SJCRH30 (cell line): ENCODE measurements around the gene PROM2. TPM values are rescaled to one million over a fixed set of nuclear protein-coding genes. Genes with fewer than 3 reads are reported as not detected.

Source experiments
- DNase-seq, 2 experiments: peaks; one replicate each; pipeline ENCODE4 v3.0.0-alpha.2; 2015 to 2020
- H3K27ac ChIP-seq: fragments of 250-450 bp; sonication (Bioruptor Pico); 2 replicates; pipeline ENCODE4 v1.5.1; 2020; ENCODE audit warnings: mild to moderate bottlenecking, moderate library complexity
- H3K27me3 ChIP-seq: fragments of 250-450 bp; sonication (Bioruptor Pico); 2 replicates; pipeline ENCODE4 v1.5.1; 2020; ENCODE audit warnings: mild to moderate bottlenecking, moderate library complexity
- H3K36me3 ChIP-seq: fragments of 250-450 bp; sonication (Bioruptor Pico); 2 replicates; pipeline ENCODE4 v1.5.1; 2020; ENCODE audit warnings: mild to moderate bottlenecking, moderate library complexity
- H3K4me1 ChIP-seq: fragments of 250-450 bp; sonication (Bioruptor Pico); 2 replicates; pipeline ENCODE4 v1.5.1; 2020; ENCODE audit warnings: mild to moderate bottlenecking, moderate library complexity
- H3K4me3 ChIP-seq: fragments of 250-450 bp; sonication (Bioruptor Pico); 2 replicates; pipeline ENCODE4 v1.5.1; 2020; ENCODE audit warnings: mild to moderate bottlenecking, moderate library complexity
- H3K9me3 ChIP-seq: fragments of 250-450 bp; sonication (Bioruptor Pico); replicated peaks from 2 replicates; pipeline ENCODE4 v1.5.1; 2020; ENCODE audit warnings: mild to moderate bottlenecking, moderate library complexity
- total RNA-seq: library from RNA; depleted of rRNA; stranded (reverse); fragments of >200 nt; shearing (Covaris generic); gene quantifications from 2 replicates; pipeline ENCODE4 v1.2.3, GENCODE V29; 2014

The PROM2 gene
- total RNA-seq, 1 experiment from 2014 or later = 0.57 TPM

DNA sequence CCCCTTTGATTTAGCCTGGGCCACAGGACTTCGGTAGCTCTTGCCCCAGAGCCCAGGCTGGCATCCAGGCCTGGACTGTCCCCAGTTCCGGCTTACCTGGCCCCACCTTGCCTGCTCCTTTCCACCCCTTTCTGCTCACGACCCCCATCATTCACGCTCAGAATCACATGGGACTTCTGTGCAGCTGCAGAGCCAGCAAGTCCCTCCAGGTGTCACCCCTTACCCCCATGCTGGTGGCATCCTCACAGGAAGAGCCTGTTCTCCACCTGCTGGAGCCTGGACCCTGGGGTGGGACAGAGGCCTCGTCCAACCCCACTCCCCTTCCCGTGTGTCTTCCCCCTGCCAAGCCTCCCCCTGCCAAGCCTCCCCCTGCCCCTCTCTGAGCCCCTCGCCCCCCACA, 15.0 kb downstream of the PROM2 start:
- H3K27me3 ChIP-seq = no peaks in the 10 kb centered on the region
- no peak overlapping the region for H3K4me3 ChIP-seq
- no peak overlapping the region for H3K27ac ChIP-seq
- H3K36me3 ChIP-seq = no peaks in the 10 kb centered on the region
- peaks cover 4% of the 10 kb centered on the region; the same call in 1 of the 2 replicates for H3K9me3 ChIP-seq
- no peak for DNase-seq
- H3K4me1 ChIP-seq = no peaks in the 10 kb centered on the region

DNA sequence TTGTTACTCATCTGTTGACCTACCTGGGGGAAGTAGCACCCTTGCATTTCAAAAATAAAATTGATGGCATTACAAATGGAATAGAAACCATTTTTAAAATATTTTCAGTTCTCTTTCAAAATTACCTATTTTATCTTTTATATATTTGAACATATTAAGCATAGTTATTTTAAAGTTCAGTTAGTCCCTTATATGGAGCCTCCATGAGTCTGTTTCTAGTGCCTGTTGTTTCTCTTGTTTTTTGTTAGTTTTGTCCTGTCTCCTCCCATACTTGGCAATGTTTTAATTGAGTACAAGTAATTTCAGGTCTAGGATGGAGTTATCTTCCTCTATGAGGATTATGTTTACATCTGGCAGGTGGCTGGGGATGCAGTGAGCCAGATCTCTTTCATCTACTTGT, 17.0 kb downstream of the PROM2 start:
- no peak overlapping the region for H3K4me3 ChIP-seq
- no peaks in the 10 kb centered on the region for H3K36me3 ChIP-seq
- no peaks in the 10 kb centered on the region for H3K4me1 ChIP-seq
- DNase-seq = no peak
- H3K27me3 ChIP-seq = no peaks in the 10 kb centered on the region
- no peak overlapping the region for H3K27ac ChIP-seq
- H3K9me3 ChIP-seq = peaks cover 4% of the 10 kb centered on the region; the same call in 1 of the 2 replicates

GRCh38 chr2:95292623-95293260, 18.5 kb downstream of the PROM2 start:
- H3K4me1 ChIP-seq = no peaks in the 10 kb centered on the region
- peaks cover 4% of the 10 kb centered on the region; the same call in 1 of the 2 replicates for H3K9me3 ChIP-seq
- no peak overlapping the region for H3K27ac ChIP-seq
- H3K27me3 ChIP-seq = 0 out of 2 replicates have a peak, but pooled peaks cover 2% of the 10 kb centered on the region
- H3K36me3 ChIP-seq = no peaks in the 10 kb centered on the region
- no peak overlapping the region for H3K4me3 ChIP-seq
- no peak for DNase-seq

- Histone ChIP-seq H3K9me3 (peaks cover 4% of the 10 kb centered on the region; the same call in 1 of the 2 replicates), H3K27me3 (0 out of 2 replicates have a peak, but pooled peaks cover 4% of the 10 kb centered on the region), H3K27ac (no peak overlapping the region), H3K4me3 (no peak overlapping the region), H3K36me3 (no peaks in the 10 kb centered on the region), H3K4me1 (no peaks in the 10 kb centered on the region)
- no peak for DNase-seq
Observed at GRCh38 chr2:95294579-95295250, 20.5 kb downstream of the PROM2 start.

DNA sequence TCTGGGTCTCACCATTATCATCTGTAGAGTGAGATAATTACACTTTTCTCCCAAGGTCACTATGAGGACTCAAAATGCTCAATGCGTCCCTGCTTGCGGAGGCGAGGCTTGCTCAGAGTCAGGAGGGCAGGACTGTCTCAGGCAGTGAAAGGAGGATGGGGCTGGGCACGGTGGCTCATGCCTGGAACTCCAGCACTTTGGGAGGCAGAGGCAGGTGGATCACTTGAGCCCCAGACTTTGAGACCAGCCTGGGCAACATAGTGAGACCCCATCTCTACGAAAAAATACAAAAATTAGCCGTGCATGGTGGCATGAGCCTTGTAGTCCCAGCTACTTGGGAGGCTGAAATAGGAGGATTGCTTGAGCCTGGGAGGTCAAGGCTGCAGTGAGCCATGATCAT, 21.1 kb downstream of the PROM2 start:
- Histone ChIP-seq H3K27ac (no peak overlapping the region), H3K9me3 (peaks cover 4% of the 10 kb centered on the region; the same call in 1 of the 2 replicates), H3K27me3 (0 out of 2 replicates have a peak, but pooled peaks cover 4% of the 10 kb centered on the region), H3K36me3 (no peaks in the 10 kb centered on the region), H3K4me1 (no peaks in the 10 kb centered on the region), H3K4me3 (no peak overlapping the region)
- no peak for DNase-seq

DNA sequence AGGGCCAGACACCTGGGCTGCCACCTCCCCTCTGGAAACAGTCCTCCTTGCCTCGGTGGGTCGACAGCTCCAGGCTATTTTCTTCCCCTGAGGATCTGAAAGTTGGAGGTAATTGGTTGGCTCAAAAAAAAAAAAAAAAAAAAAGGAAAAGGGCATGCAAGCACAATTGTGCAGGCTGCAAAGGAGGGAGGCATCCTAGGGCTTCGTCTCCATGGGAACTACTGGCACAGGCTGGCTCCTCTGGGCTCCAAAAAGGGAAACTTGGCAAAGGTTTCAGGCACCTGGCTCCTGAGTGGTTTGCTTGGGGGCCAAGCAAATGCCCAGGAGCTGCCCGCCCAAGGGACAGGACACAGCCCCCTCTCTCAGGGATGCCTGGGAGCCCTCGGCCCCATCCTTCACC, 21.8 kb downstream of the PROM2 start:
- Histone ChIP-seq H3K27me3 (0 out of 2 replicates have a peak, but pooled peaks cover 4% of the 10 kb centered on the region), H3K36me3 (no peaks in the 10 kb centered on the region), H3K4me1 (no peaks in the 10 kb centered on the region), H3K9me3 (peaks cover 4% of the 10 kb centered on the region; the same call in 1 of the 2 replicates), H3K4me3 (no peak overlapping the region), H3K27ac (no peak overlapping the region)
- DNase-seq = no peak

DNA sequence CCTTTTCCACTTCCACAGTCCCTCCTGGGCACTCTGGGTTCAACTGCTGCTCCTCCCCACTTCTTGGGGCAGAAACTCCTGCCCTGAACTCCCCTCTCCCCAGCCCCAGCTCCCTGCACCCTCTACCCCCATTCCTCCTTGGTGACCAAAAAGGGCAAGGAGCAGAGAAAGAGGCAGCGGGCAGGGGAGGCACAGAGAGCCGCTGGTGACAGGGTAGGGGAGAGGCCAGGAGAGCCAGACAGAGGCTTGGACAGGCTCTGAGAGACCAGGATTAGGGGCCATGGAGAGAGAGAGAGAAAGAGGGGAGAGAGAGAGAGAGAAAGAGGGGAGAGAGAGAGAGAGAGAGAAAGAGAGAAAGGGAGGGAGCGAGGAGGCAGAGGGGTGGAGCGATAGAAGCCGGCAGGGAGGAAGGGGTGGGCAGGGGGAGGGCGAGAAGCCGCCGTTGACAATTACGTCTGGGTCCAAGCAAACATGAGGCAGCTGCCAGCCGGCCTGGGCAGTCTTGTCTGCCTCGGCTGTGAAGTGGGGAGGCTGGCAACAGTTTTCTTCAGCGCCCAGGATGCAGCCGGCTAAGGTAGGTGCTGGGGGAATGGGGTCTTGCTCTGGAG, 22.7 kb downstream of the PROM2 start, which contains the start of gene KCNIP3:
TSS of gene KCNIP3 (plus strand) at position 468 of the 608 bp plus-strand sequence. CDS start at position 560, 92 bp downstream.
- DNase-seq = no peak
- Histone ChIP-seq H3K4me1 (no peaks in the 10 kb centered on the region), H3K9me3 (no peaks in the 10 kb centered on the region), H3K4me3 (no peak within 1 kb of the TSS), H3K27me3 (0 out of 2 replicates have a peak, but pooled peaks cover 4% of the 10 kb centered on the region), H3K27ac (no peak within 1 kb of the TSS), H3K36me3 (no peaks in the 10 kb centered on the region)

- Histone ChIP-seq H3K36me3 (no peaks in the 10 kb centered on the region), H3K27ac (no peak overlapping the region), H3K27me3 (0 out of 2 replicates have a peak, but pooled peaks cover 4% of the 10 kb centered on the region), H3K4me3 (no peak overlapping the region), H3K9me3 (no peaks in the 10 kb centered on the region), H3K4me1 (no peaks in the 10 kb centered on the region)
- DNase-seq = no peak
Observed at GRCh38 chr2:95297639-95298395, 23.6 kb downstream of the PROM2 start.

GRCh38 chr2:95298486-95299111, 24.4 kb downstream of the PROM2 start:
- H3K9me3 ChIP-seq = no peaks in the 10 kb centered on the region
- no peaks in the 10 kb centered on the region for H3K36me3 ChIP-seq
- DNase-seq = no peak
- H3K4me3 ChIP-seq = no peak overlapping the region
- no peak overlapping the region for H3K27ac ChIP-seq
- 0 out of 2 replicates have a peak, but pooled peaks cover 4% of the 10 kb centered on the region for H3K27me3 ChIP-seq
- H3K4me1 ChIP-seq = no peaks in the 10 kb centered on the region; the same call in 1 of the 2 replicates

DNA sequence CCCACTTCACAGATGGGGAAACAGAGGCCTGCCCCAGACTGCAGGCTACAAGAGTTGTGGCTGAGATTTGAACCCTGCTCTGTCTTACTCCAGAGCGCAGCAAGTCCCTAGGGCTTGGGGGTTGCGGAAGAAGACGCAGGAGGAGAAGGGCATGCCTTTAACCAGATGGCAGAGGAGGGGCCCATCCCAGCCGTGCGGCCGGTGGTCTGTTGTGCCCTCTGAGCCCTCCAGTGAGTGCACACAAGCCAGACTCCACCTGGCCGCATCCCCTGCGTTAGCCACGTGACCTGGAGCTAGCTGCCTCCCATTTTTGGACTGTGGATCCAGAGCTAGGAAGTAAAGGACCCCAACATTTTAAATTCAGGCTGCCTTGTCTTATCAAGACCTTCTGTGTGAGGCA, 25.7 kb downstream of the PROM2 start:
- Histone ChIP-seq H3K4me3 (no peak overlapping the region), H3K27ac (no peak overlapping the region), H3K9me3 (no peaks in the 10 kb centered on the region), H3K36me3 (no peaks in the 10 kb centered on the region), H3K4me1 (no peaks in the 10 kb centered on the region; the same call in 1 of the 2 replicates), H3K27me3 (0 out of 2 replicates have a peak, but pooled peaks cover 4% of the 10 kb centered on the region)
- DNase-seq = no peak

DNA sequence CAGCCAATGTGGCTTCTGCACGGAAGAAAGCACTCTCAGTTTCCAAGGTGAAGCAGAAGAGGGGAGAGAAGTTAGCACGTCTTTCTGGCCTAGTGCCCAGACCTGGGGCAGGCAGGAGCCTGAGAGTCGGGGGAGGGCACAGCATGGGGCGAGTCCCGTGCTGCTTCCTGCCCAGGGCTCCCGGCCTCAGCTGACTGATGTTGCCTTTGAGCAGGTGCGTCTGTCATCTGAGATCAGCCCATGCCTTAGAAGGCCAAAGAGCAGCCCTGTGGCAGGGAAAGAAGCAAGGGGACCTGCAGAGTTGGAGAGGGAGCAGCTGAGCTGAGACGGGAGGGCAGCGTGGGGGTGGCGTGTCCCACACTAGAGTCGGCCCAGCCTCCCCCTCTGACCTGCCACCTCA, 26.2 kb downstream of the PROM2 start:
- Histone ChIP-seq H3K4me1 (no peaks in the 10 kb centered on the region; the same call in 1 of the 2 replicates), H3K4me3 (no peak overlapping the region), H3K9me3 (no peaks in the 10 kb centered on the region), H3K36me3 (no peaks in the 10 kb centered on the region), H3K27me3 (0 out of 2 replicates have a peak, but pooled peaks cover 4% of the 10 kb centered on the region), H3K27ac (no peak overlapping the region)
- peak in 1 of 2 experiments; percentile 20 for DNase-seq

GRCh38 chr2:95301186-95301585, 26.9 kb downstream of the PROM2 start:
- Histone ChIP-seq H3K4me3 (no peak overlapping the region), H3K4me1 (no peaks in the 10 kb centered on the region; the same call in 1 of the 2 replicates), H3K27ac (no peak overlapping the region), H3K27me3 (0 out of 2 replicates have a peak, but pooled peaks cover 4% of the 10 kb centered on the region), H3K36me3 (no peaks in the 10 kb centered on the region), H3K9me3 (no peaks in the 10 kb centered on the region)
- DNase-seq = no peak

- H3K36me3 ChIP-seq = no peaks in the 10 kb centered on the region
- H3K4me1 ChIP-seq = no peaks in the 10 kb centered on the region; the same call in 1 of the 2 replicates
- no peak for DNase-seq
- no peak overlapping the region for H3K27ac ChIP-seq
- no peak overlapping the region for H3K4me3 ChIP-seq
- no peaks in the 10 kb centered on the region for H3K9me3 ChIP-seq
- H3K27me3 ChIP-seq = 0 out of 2 replicates have a peak, but pooled peaks cover 4% of the 10 kb centered on the region
Observed at GRCh38 chr2:95301876-95302641, 27.8 kb downstream of the PROM2 start.
